OCI-LY1 (cell line): ENCODE results near the gene FAM89B.

ENCODE experiments used
- H2AFZ ChIP-seq: fragments of 200-600 bp; sonication (generic), shearing (Covaris generic); 2 replicates; pipeline ENCODE4 v1.6.0; 2014; ENCODE audit warnings: antibody characterized with exemption, mild to moderate bottlenecking, low read length
- H3F3A ChIP-seq: fragments of 200-600 bp; sonication (generic), shearing (Covaris generic); 2 replicates; pipeline ENCODE4 v1.6.0; 2014; ENCODE audit warnings: mild to moderate bottlenecking, antibody characterized with exemption, low read length, moderate library complexity; ENCODE audit not compliant: insufficient read depth
- H3K27ac ChIP-seq: fragments of 200-600 bp; sonication (generic); 2 replicates; pipeline ENCODE4 v1.5.1; 2014; ENCODE audit warnings: low read length, mixed run types, mild to moderate bottlenecking, low read depth; ENCODE audit not compliant: poor library complexity, severe bottlenecking
- H3K27me3 ChIP-seq: fragments of 200-600 bp; sonication (generic); 2 replicates; pipeline ENCODE4 v1.6.0; 2014; ENCODE audit warnings: antibody characterized with exemption, mild to moderate bottlenecking, low read length, moderate library complexity; ENCODE audit not compliant: insufficient read depth
- H3K36me3 ChIP-seq: fragments of 200-600 bp; sonication (generic); 2 replicates; pipeline ENCODE4 v1.6.1; 2014; ENCODE audit warnings: mild to moderate bottlenecking, antibody characterized with exemption, low read length, moderate library complexity, mixed read lengths; ENCODE audit not compliant: insufficient read depth
- H3K4me1 ChIP-seq: fragments of 200-600 bp; sonication (generic); 2 replicates; pipeline ENCODE4 v1.5.1; 2014; ENCODE audit warnings: mild to moderate bottlenecking, low read length, moderate library complexity; ENCODE audit not compliant: insufficient read depth, severe bottlenecking
- H3K4me2 ChIP-seq: fragments of 200-600 bp; sonication (generic), shearing (Covaris generic); 2 replicates; pipeline ENCODE4 v1.6.1; 2014; ENCODE audit warnings: low read length
- H3K4me3 ChIP-seq: fragments of 200-600 bp; sonication (generic); 2 replicates; pipeline ENCODE4 v1.5.1; 2014; ENCODE audit warnings: low read length, low read depth, mild to moderate bottlenecking, mixed read lengths; ENCODE audit not compliant: poor library complexity, severe bottlenecking
- H3K79me2 ChIP-seq: fragments of 200-600 bp; shearing (Covaris generic); 2 replicates; pipeline ENCODE4 v1.6.1; 2016; ENCODE audit warnings: mixed run types, low read length, mixed read lengths; ENCODE audit not compliant: insufficient read depth
- H3K9ac ChIP-seq: fragments of 200-600 bp; sonication (generic), shearing (Covaris generic); 2 replicates; pipeline ENCODE4 v1.6.1; 2014; ENCODE audit warnings: mild to moderate bottlenecking, low read length, mixed read lengths
- H3K9me2 ChIP-seq: fragments of 200-600 bp; sonication (generic), shearing (Covaris generic); 2 replicates; pipeline ENCODE4 v1.6.1; 2014; ENCODE audit warnings: low read depth, mild to moderate bottlenecking, low read length, mixed read lengths
- H3K9me3 ChIP-seq: fragments of 200-600 bp; shearing (Covaris generic); 2 replicates; pipeline ENCODE4 v1.6.1; 2014; ENCODE audit warnings: low read length, mixed read lengths
- H4K20me1 ChIP-seq: fragments of 200-600 bp; sonication (generic), shearing (Covaris generic); 2 replicates; pipeline ENCODE4 v1.6.0; 2016; ENCODE audit warnings: mild to moderate bottlenecking, low read length; ENCODE audit not compliant: insufficient read depth
- CTCF ChIP-seq: fragments of 200-600 bp; sonication (generic), shearing (Covaris generic); IDR thresholded peaks from 2 replicates; pipeline ENCODE4 v1.5.1; 2017; ENCODE audit warnings: mild to moderate bottlenecking, antibody characterized with exemption, low read length, moderate library complexity, mixed read lengths
- EZH2 ChIP-seq: fragments of 200-600 bp; sonication (generic), shearing (Covaris generic); IDR thresholded peaks from 2 replicates; pipeline ENCODE4 v1.8.0; 2017; ENCODE audit warnings: borderline replicate concordance, mixed run types, mild to moderate bottlenecking, antibody characterized with exemption, low read length, moderate library complexity, mixed read lengths

Gene FAM89B

GRCh38 chr11:65616575-65617001 is 44.2 kb downstream of the FAM89B start:
- peaks cover 9% of the 10 kb centered on the region; the same call in 1 of the 2 replicates for H3K79me2 ChIP-seq
- peaks cover 45% of the 10 kb centered on the region for H3K36me3 ChIP-seq
- no peaks in the 10 kb centered on the region for H3K9me3 ChIP-seq
- H3K27me3 ChIP-seq: no peaks in the 10 kb centered on the region
- no peaks in the 10 kb centered on the region for H3K9me2 ChIP-seq
- H3K27ac ChIP-seq: peak overlapping the region; percentile 54
- H3K4me1 ChIP-seq: peaks cover 57% of the 10 kb centered on the region
- no peaks in the 10 kb centered on the region for H4K20me1 ChIP-seq
- H3F3A ChIP-seq: no peaks in the 10 kb centered on the region
- H3K4me3 ChIP-seq: peak overlapping the region; percentile 76
- no peak overlapping the region for H2AFZ ChIP-seq
- peak overlapping the region; percentile 93 for H3K9ac ChIP-seq
- H3K4me2 ChIP-seq: peak overlapping the region; percentile 98
- TF ChIP-seq CTCF (no peak), EZH2 (no peak)

GRCh38 chr11:65617136-65617850 is 45.0 kb downstream of the FAM89B start:
- no peaks in the 10 kb centered on the region for H4K20me1 ChIP-seq
- H3K27ac ChIP-seq: peak overlapping the region; percentile 54
- H3K9ac ChIP-seq: peak overlapping the region; percentile 93
- H3K4me1 ChIP-seq: peaks cover 51% of the 10 kb centered on the region
- H3K9me2 ChIP-seq: no peaks in the 10 kb centered on the region
- peak overlapping the region; percentile 98 for H3K4me2 ChIP-seq
- no peaks in the 10 kb centered on the region for H3F3A ChIP-seq
- TF ChIP-seq CTCF: peak; percentile 15; the same call in 1 of the 2 replicates
- no peak for TF ChIP-seq EZH2
- peaks cover 52% of the 10 kb centered on the region for H3K36me3 ChIP-seq
- H2AFZ ChIP-seq: no peak overlapping the region
- H3K4me3 ChIP-seq: peak overlapping the region; percentile 76
- peaks cover 9% of the 10 kb centered on the region; the same call in 1 of the 2 replicates for H3K79me2 ChIP-seq
- H3K27me3 ChIP-seq: no peaks in the 10 kb centered on the region
- no peaks in the 10 kb centered on the region for H3K9me3 ChIP-seq

DNA sequence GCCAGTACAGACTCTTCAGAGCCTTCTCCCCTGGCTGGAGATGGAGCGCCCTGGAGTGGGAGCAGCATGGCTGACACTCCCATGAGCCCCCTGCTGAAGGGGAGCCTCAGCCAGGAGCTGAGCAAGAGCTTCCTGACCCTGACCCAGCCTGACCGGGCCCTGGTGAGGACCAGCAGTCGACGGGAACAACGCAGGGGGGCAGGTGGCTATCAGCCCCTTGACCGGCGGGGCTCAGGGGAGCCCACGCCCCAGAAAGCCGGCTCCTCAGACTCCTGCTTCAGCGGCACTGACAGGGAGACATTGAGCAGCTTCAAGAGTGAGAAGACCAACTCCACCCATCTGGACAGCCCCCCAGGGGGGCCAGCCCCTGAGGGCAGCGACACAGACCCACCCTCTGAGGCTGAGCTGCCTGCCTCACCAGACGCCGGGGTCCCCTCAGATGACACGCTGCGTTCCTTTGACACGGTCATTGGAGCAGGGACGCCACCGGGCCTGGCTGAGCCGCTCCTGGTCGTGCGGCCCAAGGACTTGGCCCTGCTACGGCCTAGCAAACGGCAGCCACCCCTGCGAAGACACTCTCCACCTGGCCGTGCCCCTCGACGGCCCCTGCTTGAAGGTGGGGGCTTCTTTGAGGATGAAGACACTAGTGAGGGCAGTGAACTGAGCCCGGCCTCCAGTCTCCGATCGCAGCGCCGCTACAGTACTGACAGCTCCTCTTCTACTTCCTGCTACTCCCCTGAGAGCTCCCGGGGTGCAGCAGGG is 45.8 kb downstream of the FAM89B start:
- Histone ChIP-seq H3K9me3 (no peaks in the 10 kb centered on the region), H3K4me2 (peak overlapping the region; percentile 98), H3K27ac (peak overlapping the region; percentile 46), H3K9ac (peak overlapping the region; percentile 93; the same call in 1 of the 2 replicates), H3K4me1 (peaks cover 42% of the 10 kb centered on the region), H3K79me2 (peaks cover 9% of the 10 kb centered on the region; the same call in 1 of the 2 replicates), H3K4me3 (peak overlapping the region; percentile 10), H2AFZ (no peak overlapping the region), H4K20me1 (no peaks in the 10 kb centered on the region), H3K27me3 (no peaks in the 10 kb centered on the region), H3K9me2 (no peaks in the 10 kb centered on the region), H3K36me3 (peaks cover 58% of the 10 kb centered on the region), H3F3A (no peaks in the 10 kb centered on the region)
- no peak for TF ChIP-seq EZH2
- no peak for TF ChIP-seq CTCF
